KMS-11 (cell line): Measurements from ENCODE around the gene UCN.
"Not testable (repeated sequence)": the region's sequence is repeated elsewhere in the genome, so short reads cannot be mapped to it uniquely, and the experiment has no call there.

Source experiments
- H2AFZ ChIP-seq: fragments of 200-600 bp; sonication (generic); 2 replicates; pipeline ENCODE4 v1.6.1; 2016; ENCODE audit warnings: antibody characterized with exemption, mixed run types, low read depth
- H3K27ac ChIP-seq: fragments of 200-600 bp; sonication (generic); 2 replicates; pipeline ENCODE4 v1.6.1; 2016; ENCODE audit warnings: mild to moderate bottlenecking, mixed run types
- H3K27me3 ChIP-seq: fragments of 200-600 bp; sonication (generic); 2 replicates; pipeline ENCODE4 v1.6.1; 2017; ENCODE audit warnings: mild to moderate bottlenecking, low read depth, mixed run types, moderate library complexity; ENCODE audit not compliant: insufficient read depth
- H3K36me3 ChIP-seq: fragments of 200-600 bp; sonication (generic); 2 replicates; pipeline ENCODE4 v1.6.1; 2017; ENCODE audit warnings: mild to moderate bottlenecking, mixed run types; ENCODE audit not compliant: insufficient read depth
- H3K4me1 ChIP-seq: fragments of 200-600 bp; sonication (generic); 2 replicates; pipeline ENCODE4 v1.6.1; 2016; ENCODE audit warnings: mild to moderate bottlenecking, low read depth, mixed run types; ENCODE audit not compliant: poor library complexity, severe bottlenecking
- H3K4me2 ChIP-seq: fragments of 200-600 bp; sonication (generic); 2 replicates; pipeline ENCODE4 v1.7.0; 2016; ENCODE audit warnings: mild to moderate bottlenecking, mixed run types
- H3K4me3 ChIP-seq: fragments of 200-600 bp; sonication (generic); IDR thresholded peaks from 2 replicates; pipeline ENCODE4 v1.6.1; 2017; ENCODE audit warnings: low read depth, low read length, mixed read lengths; ENCODE audit not compliant: insufficient read depth
- H3K79me2 ChIP-seq: fragments of 200-600 bp; sonication (generic); 2 replicates; pipeline ENCODE4 v1.6.1; 2016; ENCODE audit warnings: low read depth, mixed run types; ENCODE audit not compliant: insufficient read depth
- H3K9ac ChIP-seq: fragments of 200-600 bp; sonication (generic); 2 replicates; pipeline ENCODE4 v1.6.1; 2016; ENCODE audit warnings: mild to moderate bottlenecking, mixed run types
- H4K20me1 ChIP-seq: fragments of 200-600 bp; sonication (generic); 2 replicates; pipeline ENCODE4 v1.6.1; 2016; ENCODE audit warnings: mild to moderate bottlenecking, mixed run types; ENCODE audit not compliant: insufficient read depth
- TF ChIP-seq, protein P1 (sequence below): fragments of 200-600 bp; sonication (generic); conservative IDR thresholded peaks from 2 replicates; pipeline ENCODE4 v1.6.1; 2017; ENCODE audit warnings: low read depth, mild to moderate bottlenecking, antibody characterized with exemption, low read length, moderate library complexity, mixed read lengths

Gene UCN

DNA sequence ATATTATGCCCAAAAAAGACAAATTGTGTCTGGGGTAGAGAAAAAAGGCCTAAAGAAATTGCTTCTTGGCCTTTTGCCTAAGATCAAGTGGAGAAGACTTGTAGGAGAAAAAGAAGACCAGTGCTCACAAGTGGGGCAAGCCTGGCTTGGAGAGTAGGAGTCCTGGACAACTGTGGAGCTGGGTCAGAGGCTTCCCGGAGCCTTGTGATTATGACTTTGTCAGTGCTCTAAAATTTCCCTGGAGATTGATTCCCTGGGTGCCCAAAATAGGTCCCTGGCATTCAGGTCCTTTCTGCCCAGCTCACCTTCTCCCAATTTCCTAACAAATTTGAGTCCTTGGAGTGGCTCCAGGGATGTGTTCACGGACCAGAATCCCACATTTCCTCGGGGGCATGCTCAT is 26.8 kb downstream of the UCN start:
- Histone ChIP-seq H3K27ac (no peak overlapping the region), H3K4me1 (peaks cover 7% of the 10 kb centered on the region), H3K9ac (no peak overlapping the region)

DNA sequence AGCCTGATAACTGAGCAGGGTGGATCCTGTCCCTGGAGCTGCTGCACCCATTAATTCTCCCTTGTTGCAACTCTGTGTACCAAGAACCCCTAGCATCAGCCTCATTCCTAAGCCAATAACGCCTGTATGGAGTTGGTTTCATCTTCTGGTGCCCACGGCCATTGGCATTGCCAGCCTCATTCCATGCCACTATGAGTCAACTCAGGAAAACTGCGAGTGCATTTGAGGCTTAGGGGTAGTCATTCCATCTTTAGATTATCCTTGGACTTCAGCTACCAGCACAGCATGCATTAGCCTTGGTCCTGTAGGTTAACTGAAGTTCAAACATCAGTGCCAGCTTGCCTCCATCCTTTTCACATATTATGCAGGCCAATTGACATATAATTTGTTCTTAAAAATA is 27.4 kb downstream of the UCN start:
- no peaks in the 10 kb centered on the region for H3K36me3 ChIP-seq
- H3K79me2 ChIP-seq, result no peaks in the 10 kb centered on the region
- no peak overlapping the region for H3K27ac ChIP-seq
- no peaks in the 10 kb centered on the region for H4K20me1 ChIP-seq
- TF ChIP-seq, protein P1, sequence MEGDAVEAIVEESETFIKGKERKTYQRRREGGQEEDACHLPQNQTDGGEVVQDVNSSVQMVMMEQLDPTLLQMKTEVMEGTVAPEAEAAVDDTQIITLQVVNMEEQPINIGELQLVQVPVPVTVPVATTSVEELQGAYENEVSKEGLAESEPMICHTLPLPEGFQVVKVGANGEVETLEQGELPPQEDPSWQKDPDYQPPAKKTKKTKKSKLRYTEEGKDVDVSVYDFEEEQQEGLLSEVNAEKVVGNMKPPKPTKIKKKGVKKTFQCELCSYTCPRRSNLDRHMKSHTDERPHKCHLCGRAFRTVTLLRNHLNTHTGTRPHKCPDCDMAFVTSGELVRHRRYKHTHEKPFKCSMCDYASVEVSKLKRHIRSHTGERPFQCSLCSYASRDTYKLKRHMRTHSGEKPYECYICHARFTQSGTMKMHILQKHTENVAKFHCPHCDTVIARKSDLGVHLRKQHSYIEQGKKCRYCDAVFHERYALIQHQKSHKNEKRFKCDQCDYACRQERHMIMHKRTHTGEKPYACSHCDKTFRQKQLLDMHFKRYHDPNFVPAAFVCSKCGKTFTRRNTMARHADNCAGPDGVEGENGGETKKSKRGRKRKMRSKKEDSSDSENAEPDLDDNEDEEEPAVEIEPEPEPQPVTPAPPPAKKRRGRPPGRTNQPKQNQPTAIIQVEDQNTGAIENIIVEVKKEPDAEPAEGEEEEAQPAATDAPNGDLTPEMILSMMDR, result no peak
- no peaks in the 10 kb centered on the region; the same call in 1 of the 2 replicates for H3K27me3 ChIP-seq
- peaks cover 7% of the 10 kb centered on the region for H3K4me1 ChIP-seq
- no peak overlapping the region for H2AFZ ChIP-seq
- H3K4me2 ChIP-seq, result no peak overlapping the region
- no peak overlapping the region for H3K9ac ChIP-seq
- H3K4me3 ChIP-seq, result no peak overlapping the region

More for the DNA sequence above, 26.8 kb downstream of the UCN start:
- H3K4me2 ChIP-seq, result no peak overlapping the region
- TF ChIP-seq, protein P1, result no peak
- no peak overlapping the region for H3K4me3 ChIP-seq
- no peak overlapping the region for H2AFZ ChIP-seq
- H3K79me2 ChIP-seq, result no peaks in the 10 kb centered on the region
- no peaks in the 10 kb centered on the region for H3K36me3 ChIP-seq
- H4K20me1 ChIP-seq, result no peaks in the 10 kb centered on the region
- no peaks in the 10 kb centered on the region; the same call in 1 of the 2 replicates for H3K27me3 ChIP-seq

DNA sequence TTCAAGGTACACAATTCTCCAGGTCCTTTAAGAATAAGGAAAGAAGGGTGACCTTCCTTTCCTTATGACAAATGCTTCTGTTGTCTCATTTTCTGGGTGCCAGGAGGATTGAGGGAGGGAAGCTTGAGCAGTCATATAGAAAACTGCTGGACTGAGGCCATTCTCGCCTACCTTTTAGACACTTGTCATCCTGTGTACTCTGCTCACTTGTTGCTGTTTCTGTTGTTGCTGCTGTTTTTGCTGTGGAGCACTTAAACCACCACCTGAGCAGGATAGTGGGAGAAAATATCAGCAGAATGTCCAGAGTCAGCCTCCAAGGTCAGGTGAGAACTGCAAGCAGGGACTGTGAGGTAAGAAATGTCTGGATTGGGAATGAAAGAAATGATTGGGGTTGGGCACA is 30.2 kb downstream of the UCN start:
- no peaks in the 10 kb centered on the region for H3K36me3 ChIP-seq
- H3K4me2 ChIP-seq, result no peak overlapping the region
- H3K27ac ChIP-seq, result no peak overlapping the region
- H4K20me1 ChIP-seq, result no peaks in the 10 kb centered on the region
- H3K4me1 ChIP-seq, result peaks cover 7% of the 10 kb centered on the region
- H3K79me2 ChIP-seq, result no peaks in the 10 kb centered on the region
- H3K4me3 ChIP-seq, result no peak overlapping the region
- no peaks in the 10 kb centered on the region; the same call in 1 of the 2 replicates for H3K27me3 ChIP-seq
- TF ChIP-seq, protein P1, result no peak
- H3K9ac ChIP-seq, result no peak overlapping the region
- H2AFZ ChIP-seq, result no peak overlapping the region

DNA sequence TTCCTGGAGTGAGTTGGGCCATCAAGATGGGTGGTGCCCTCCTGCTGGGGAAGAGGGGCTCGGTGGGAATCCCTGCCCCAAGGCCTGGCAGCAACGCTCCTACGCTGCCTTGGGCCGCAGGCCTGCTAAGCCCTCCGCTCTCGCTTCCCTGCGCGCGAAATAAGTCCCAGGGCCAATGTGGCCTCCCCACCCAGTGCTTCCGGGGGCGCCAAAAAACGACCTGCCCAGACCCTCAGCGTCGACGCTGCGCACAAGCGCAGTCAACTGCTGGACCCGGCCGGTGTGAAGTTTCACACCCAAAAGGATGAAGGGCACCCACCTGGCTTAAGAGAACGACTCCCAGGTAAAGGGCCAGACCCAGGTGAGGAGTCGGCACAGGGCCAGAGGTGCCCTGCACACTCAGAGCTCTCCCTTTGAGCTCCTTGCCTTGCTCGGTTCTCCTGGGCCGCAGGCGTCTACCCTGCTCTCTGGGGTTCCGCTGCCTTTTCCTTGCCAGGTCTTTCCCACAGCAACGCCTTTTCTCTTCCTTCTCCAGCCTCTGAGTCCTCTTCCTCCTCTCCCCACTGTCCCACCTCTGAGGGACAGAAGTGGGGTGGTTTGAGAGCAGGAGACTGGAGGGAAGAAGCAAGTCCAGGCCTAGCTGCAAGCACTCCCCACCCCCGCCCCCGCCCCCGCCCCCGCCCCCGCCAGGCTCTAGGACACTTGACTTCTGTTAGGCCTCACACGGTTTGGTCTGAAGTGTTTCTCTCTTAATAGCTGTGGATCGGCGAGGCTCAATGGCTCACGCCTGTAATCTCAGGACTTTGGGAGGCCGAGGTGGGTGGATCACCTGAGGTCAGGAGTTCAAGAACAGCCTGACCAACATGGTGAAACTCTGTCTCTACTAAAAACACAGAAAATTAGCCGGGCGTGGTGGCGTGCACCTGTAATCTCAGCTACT is 32.8 kb downstream of the UCN start, which contains the start of gene DNAJC5G:
DNAJC5G (plus strand) TSS at position 223 of the 940 bp plus-strand sequence. CDS start 1,296 bp downstream, outside the sequence.
- no peaks in the 10 kb centered on the region for H3K36me3 ChIP-seq
- H4K20me1 ChIP-seq, result no peaks in the 10 kb centered on the region
- H3K79me2 ChIP-seq, result no peaks in the 10 kb centered on the region
- peaks cover 7% of the 10 kb centered on the region for H3K4me1 ChIP-seq
- TF ChIP-seq, protein P1, result no peak
- H3K4me3 ChIP-seq, result no peak within 1 kb of the TSS
- H2AFZ ChIP-seq, result no peak within 1 kb of the TSS
- no peak within 1 kb of the TSS for H3K4me2 ChIP-seq
- H3K27me3 ChIP-seq, result no peaks in the 10 kb centered on the region; the same call in 1 of the 2 replicates
- no peak within 1 kb of the TSS for H3K9ac ChIP-seq
- no peak within 1 kb of the TSS for H3K27ac ChIP-seq

DNA sequence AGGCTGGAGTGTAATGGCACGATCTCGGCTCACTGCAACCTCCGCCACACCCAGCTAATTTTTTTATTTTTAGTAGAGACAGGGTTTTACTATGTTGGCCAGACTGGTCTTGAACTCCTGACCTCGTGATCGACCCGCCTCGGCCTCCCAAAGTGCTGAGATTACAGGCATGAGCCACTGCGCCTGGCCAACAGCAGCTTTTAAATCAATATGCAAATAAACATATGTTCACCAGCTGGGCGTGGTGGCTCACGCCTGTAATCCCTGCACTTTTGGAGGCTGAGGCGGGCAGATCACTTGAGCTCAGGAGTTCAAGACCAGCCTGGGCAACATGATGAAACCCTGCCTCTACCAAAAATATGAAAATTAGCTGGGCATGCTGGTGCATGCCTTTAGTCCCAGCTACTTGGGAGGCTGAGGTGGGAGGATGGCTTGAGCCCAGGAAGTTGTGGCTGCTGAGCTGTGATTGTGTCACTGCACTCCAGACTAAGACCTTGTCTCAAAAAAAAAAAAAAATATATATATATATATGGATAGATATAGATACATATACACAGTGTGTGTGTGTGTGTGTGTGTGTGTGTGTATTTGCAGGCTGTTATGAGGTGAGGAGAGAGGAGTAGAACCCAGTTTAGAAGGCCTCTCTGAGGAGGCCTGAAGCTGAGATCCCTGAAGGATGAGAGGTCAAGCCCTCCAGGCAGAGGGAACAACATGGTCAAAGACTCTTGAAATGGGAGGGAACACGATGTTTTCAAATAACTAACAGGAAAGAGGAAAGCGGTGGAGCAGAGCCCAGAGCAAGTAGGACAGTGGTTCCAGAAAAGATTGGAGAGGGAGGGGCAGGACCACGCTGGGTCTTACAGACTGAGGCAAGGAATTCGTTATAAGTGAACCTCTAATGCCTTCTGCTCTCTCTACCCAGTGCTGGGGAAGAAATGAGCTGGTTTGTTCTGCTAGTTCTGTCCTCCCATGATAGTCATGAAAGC is 35.4 kb downstream of the UCN start:
- H4K20me1 ChIP-seq, H3K9ac ChIP-seq, H3K4me2 ChIP-seq, H3K4me3 ChIP-seq, H3K4me1 ChIP-seq, H3K27me3 ChIP-seq, H3K27ac ChIP-seq, H2AFZ ChIP-seq, H3K79me2 ChIP-seq, H3K36me3 ChIP-seq: not testable (repeated sequence)
